Fibroblast of villous mesenchyme (primary cell): ENCODE results near the gene ADAMTS5. TPM values are rescaled to one million over a fixed set of nuclear protein-coding genes. Genes with fewer than 3 reads are reported as not detected.

Experiments
- DNase-seq: peaks from one replicate; pipeline ENCODE4 v3.0.0-alpha.2; 2010; ENCODE audit warnings: low read depth
- H3K4me3 ChIP-seq: 2 replicates; pipeline ENCODE4 v1.5.1; 2011; ENCODE audit warnings: low read depth, mild to moderate bottlenecking, low read length
- total RNA-seq: library from RNA; depleted of rRNA; stranded (reverse); fragments of >200 nt; gene quantifications from 2 replicates; pipeline ENCODE4 v1.2.3, GENCODE V29; 2012
- TF ChIP-seq, protein P1 (sequence below): IDR thresholded peaks from 2 replicates; pipeline ENCODE4 v1.5.1; 2012; ENCODE audit warnings: low read depth, mild to moderate bottlenecking, low read length; ENCODE audit not compliant: insufficient read depth

Gene ADAMTS5
- total RNA-seq, 1 donor: 28.5 TPM

DNA sequence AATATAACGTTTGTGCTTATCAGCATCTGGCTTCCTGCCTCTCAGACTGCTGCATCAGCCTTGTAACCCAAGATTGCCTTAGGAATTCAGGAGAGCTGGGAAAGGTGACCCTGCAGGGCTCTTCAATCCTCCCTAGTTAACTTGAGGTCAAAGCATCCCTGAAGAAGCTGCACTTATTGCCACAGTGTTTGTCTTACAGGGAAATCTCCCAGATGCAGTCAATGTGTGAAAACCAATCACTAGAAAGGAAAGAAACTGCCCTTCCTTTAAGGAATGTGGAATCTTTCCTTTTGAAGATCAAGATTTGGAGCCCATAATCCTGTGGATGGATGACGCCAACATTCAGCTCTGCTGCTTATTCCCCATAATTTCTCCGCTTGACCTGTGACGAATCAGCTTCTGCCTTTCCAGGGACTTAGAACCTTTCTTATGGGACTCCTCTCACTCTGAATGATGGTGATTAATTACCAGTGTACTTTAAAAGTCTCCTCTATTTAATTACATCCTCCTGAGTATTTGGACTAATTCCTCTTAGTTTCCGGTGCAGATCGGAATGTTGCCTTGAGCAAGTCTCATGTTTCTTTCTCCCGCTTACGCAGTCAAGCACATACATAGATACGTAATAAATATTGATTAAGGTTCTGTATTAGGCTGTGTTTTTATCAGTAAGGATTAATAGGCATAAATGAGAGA is 14.4 kb downstream of the ADAMTS5 start:
- H3K4me3 ChIP-seq: no peak overlapping the region
- peak; percentile 84 for DNase-seq
- TF ChIP-seq, protein P1, sequence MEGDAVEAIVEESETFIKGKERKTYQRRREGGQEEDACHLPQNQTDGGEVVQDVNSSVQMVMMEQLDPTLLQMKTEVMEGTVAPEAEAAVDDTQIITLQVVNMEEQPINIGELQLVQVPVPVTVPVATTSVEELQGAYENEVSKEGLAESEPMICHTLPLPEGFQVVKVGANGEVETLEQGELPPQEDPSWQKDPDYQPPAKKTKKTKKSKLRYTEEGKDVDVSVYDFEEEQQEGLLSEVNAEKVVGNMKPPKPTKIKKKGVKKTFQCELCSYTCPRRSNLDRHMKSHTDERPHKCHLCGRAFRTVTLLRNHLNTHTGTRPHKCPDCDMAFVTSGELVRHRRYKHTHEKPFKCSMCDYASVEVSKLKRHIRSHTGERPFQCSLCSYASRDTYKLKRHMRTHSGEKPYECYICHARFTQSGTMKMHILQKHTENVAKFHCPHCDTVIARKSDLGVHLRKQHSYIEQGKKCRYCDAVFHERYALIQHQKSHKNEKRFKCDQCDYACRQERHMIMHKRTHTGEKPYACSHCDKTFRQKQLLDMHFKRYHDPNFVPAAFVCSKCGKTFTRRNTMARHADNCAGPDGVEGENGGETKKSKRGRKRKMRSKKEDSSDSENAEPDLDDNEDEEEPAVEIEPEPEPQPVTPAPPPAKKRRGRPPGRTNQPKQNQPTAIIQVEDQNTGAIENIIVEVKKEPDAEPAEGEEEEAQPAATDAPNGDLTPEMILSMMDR: no peak

GRCh38 chr21:26949830-26950229 is 17.1 kb downstream of the ADAMTS5 start:
- TF ChIP-seq, protein P1: no peak
- no peak overlapping the region for H3K4me3 ChIP-seq
- DNase-seq: no peak

- TF ChIP-seq, protein P1: no peak
- peak; percentile 71 for DNase-seq
- H3K4me3 ChIP-seq: no peak overlapping the region
Observed at GRCh38 chr21:26948194-26948593, 18.7 kb downstream of the ADAMTS5 start.

- no peak overlapping the region for H3K4me3 ChIP-seq
- DNase-seq: peak; percentile 55
- TF ChIP-seq, protein P1: no peak
Observed at GRCh38 chr21:26946744-26947446, 20.0 kb downstream of the ADAMTS5 start.

DNA sequence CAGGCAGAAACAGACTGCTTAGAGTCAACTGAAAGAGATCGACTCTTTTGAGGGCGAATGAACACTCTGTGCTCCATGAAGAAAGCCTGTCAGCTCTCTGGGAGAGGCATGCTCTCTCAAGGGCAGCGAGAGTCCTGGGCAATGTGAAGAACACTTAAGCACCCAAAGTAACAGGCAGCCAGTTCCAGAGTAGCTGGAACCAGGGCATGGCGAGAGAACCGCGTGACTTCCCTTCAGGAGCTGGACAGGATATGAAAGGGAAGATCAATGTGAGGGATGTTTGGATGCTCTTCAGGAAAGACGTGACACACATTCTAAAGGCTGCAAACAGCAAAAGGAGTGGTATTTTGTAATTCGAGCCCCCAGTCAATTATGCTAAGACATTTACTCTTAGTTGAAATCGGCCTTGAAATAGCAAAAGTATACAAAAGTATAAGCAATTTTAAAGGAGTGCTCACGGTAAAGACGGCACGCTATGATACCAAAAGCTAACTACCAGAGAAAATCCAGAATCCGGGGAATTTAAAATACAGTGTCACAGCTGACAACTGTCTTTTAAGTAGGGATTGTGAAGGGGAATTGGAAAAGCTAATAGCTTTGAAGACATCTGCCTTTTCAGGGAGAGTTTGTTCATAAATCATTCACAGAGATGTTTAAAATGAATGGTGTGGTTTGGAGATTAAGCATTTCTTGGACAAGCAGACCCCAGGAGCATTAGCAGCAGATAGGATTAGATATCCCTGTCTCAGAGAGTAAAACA is 20.8 kb downstream of the ADAMTS5 start:
- DNase-seq: no peak
- no peak overlapping the region for H3K4me3 ChIP-seq
- TF ChIP-seq, protein P1: no peak

GRCh38 chr21:26943921-26944320 is 23.0 kb downstream of the ADAMTS5 start:
- H3K4me3 ChIP-seq: no peak overlapping the region
- TF ChIP-seq, protein P1: no peak
- no peak for DNase-seq
